NK-92 (cell line): ENCODE measurements around the gene RIF1.
"Not testable (repeated sequence)": the region's sequence is repeated elsewhere in the genome, so short reads cannot be mapped to it uniquely, and the experiment has no call there.

Source experiments
- DNase-seq: peaks from one replicate; lab custom pipeline; 2025; ENCODE audit not compliant: unreplicated experiment; lab: John Stamatoyannopoulos, UW

The RIF1 gene

GRCh38 chr2:151410485-151410834 is 758 bp downstream of the RIF1 start:
- no peak for DNase-seq

GRCh38 chr2:151417650-151418049 is 7.9 kb downstream of the RIF1 start:
- DNase-seq = no peak

- not testable (repeated sequence) for DNase-seq
Measured at GRCh38 chr2:151421681-151422080, 12.0 kb downstream of the RIF1 start.

- no peak for DNase-seq
Measured at GRCh38 chr2:151422917-151423439, 13.3 kb downstream of the RIF1 start.

GRCh38 chr2:151423760-151424159 is 14.1 kb downstream of the RIF1 start:
- DNase-seq = no peak

GRCh38 chr2:151437630-151438029 is 27.9 kb downstream of the RIF1 start:
- DNase-seq = no peak

GRCh38 chr2:151438506-151438905 is 28.8 kb downstream of the RIF1 start:
- DNase-seq = no peak

- DNase-seq = no peak
Measured at GRCh38 chr2:151439127-151439526, 29.4 kb downstream of the RIF1 start.

GRCh38 chr2:151459358-151459757 is 49.7 kb downstream of the RIF1 start:
- DNase-seq = no peak

- DNase-seq = no peak
Measured at GRCh38 chr2:151465771-151466170, 56.1 kb downstream of the RIF1 start.

- DNase-seq = no peak
Measured at GRCh38 chr2:151470556-151470955, 60.9 kb downstream of the RIF1 start.

- DNase-seq = no peak
Measured at GRCh38 chr2:151472966-151473365, 63.3 kb downstream of the RIF1 start.

GRCh38 chr2:151475071-151475470 is 65.4 kb downstream of the RIF1 start:
- DNase-seq = no peak

GRCh38 chr2:151476287-151476686 is 66.6 kb downstream of the RIF1 start:
- no peak for DNase-seq

- no peak for DNase-seq
Measured at GRCh38 chr2:151478011-151478410, 68.3 kb downstream of the RIF1 start.

- DNase-seq = no peak
Measured at GRCh38 chr2:151481744-151482143, 72.0 kb downstream of the RIF1 start.

- no peak for DNase-seq
Measured at GRCh38 chr2:151482171-151482725, 72.5 kb downstream of the RIF1 start.

GRCh38 chr2:151483546-151483945 is 73.8 kb downstream of the RIF1 start:
- DNase-seq = no peak

- DNase-seq = no peak
Measured at GRCh38 chr2:151484100-151484499, 74.4 kb downstream of the RIF1 start.

GRCh38 chr2:151486053-151486452 is 76.4 kb downstream of the RIF1 start:
- DNase-seq = no peak

- no peak for DNase-seq
Measured at GRCh38 chr2:151490276-151490675, 80.6 kb downstream of the RIF1 start.

- DNase-seq = no peak
Measured at GRCh38 chr2:151491496-151491895, 81.8 kb downstream of the RIF1 start.

GRCh38 chr2:151498178-151498577 is 88.5 kb downstream of the RIF1 start:
- no peak for DNase-seq
